Measurements from ENCODE around the gene STX4. TPM values are rescaled to one million over a fixed set of nuclear protein-coding genes. Genes with fewer than 3 reads are reported as not detected.

Gene STX4
- total RNA-seq, 1 experiment from 2014 or later = 26.0 TPM

DNA sequence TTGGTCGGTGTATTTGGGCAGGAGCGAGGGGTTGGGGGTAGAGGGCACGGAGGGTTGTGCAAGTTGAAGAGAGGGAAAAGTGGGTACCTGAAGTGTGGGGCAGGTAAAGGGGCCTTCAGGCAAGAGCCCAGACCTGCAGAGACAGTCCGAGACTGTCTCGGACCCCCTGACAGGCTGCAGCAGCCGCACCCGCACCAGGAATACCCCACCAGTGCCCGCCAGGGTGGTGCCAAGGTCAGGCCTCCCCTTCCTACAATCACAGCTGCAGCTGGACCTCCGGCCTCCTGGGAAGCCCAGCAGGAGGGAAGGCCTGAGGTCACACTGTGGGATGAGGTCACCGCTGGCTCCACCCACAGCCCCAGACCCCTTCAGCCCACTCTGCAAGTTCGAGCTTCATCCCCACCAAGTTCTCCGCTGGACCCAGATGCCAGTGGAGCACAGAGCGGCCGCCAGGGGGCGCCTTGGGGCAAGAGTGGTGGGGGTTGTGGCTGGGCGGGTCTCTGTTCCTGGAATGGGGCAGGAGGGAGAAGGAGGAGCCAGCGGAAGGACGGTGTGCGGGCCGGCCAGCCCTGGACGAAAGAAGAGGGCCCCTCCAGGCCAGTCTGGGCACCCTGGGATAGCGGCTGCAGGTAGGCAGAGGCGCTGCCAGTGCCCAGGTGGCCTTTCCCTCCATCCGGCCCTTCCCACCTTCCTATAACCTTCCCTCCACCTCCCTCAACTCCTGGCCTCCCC lies 48.5 kb upstream of the STX4 start, which contains the start of gene HSD3B7:
Gene HSD3B7, plus strand, starts transcription at position 539 of the 732 bp plus-strand sequence. CDS start 452 bp downstream, outside the sequence.
- Histone ChIP-seq H3K36me3 (ENCODE audit: control insufficient read depth in 1 of 2, insufficient read depth in 2 of 2, low read length in 2 of 2) (peaks cover 0 to 5% of the 10 kb centered on the region in 2 experiments; a peak in 2 of 4 replicates), H3K9ac (ENCODE audit: low read length) (peak within 1 kb of the TSS; percentile 57), H3K27ac (ENCODE audit: low read depth, low read length) (peak within 1 kb of the TSS; percentile 49; the same call in 1 of the 2 replicates), H3K4me3 (replicated peaks in 1 of 2; ENCODE audit: low read depth in 1 of 2, low read length in 2 of 2) (peak within 1 kb of the TSS; percentile 35 to 45), H3K9me2 (ENCODE audit: insufficient read depth) (no peaks in the 10 kb centered on the region), H4K20me1 (ENCODE audit: insufficient read depth) (no peaks in the 10 kb centered on the region), H3K4me1 (ENCODE audit: control insufficient read depth in 1 of 2, insufficient read depth in 2 of 2, low read length in 2 of 2) (peaks cover 0 to 14% of the 10 kb centered on the region in 2 experiments; a peak in 3 of 4 replicates), H3K27me3 (ENCODE audit: insufficient read depth, low read length) (no peaks in the 10 kb centered on the region), H3K79me2 (ENCODE audit: insufficient read depth, low read length) (no peaks in the 10 kb centered on the region), H2AFZ (ENCODE audit: low read depth, low read length, poor library complexity, severe bottlenecking) (no peak within 1 kb of the TSS), H3K4me2 (ENCODE audit: low read length) (peak within 1 kb of the TSS; percentile 73), H3K9me3 (ENCODE audit: control insufficient read depth in 1 of 2, insufficient read depth in 1 of 2, low read depth in 1 of 2, low read length in 2 of 2) (no peaks in the 10 kb centered on the region)
- RAD21 ChIA-PET (ENCODE audit: low non-redundant PET in 1 of 2, low total read pairs in 2 of 2, uncharacterized antibody in 2 of 2, unreplicated experiment in 2 of 2) = interaction anchor here (0.7 to 1.8 kb wide), 10 partner anchors 12 to 349 kb away, joined by 3 to 7 read pairs (median 4); partner anchors contain the start of genes KAT8 (in 1 of the 2), VKORC1 (in 1 of the 2), ZNF646 (in 1 of the 2) and ZNF668 (in 1 of the 2)
- peak; percentile 58 for DNase-seq (ENCODE audit: low read depth, low spot score)
- POLR2A ChIA-PET = interaction anchor here (1.0 to 1.8 kb wide), 3 partner anchors 89 to 195 kb away, joined by 3 to 6 read pairs (median 4); partner anchors contain the start of genes FUS, ZNF646 and ZNF668
- intact Hi-C loops (cut with micrococcal nuclease) = loop anchor here (1.0 to 10.0 kb wide), 6 partner anchors 32 to 883 kb away; no protein-coding TSS in a partner anchor
- BruUV-seq (replicated peaks) = no TSS peak
- CTCF ChIA-PET = interaction anchor here (1.0 to 4.0 kb wide), 27 partner anchors 9 to 884 kb away, joined by 3 to 29 read pairs (median 5); partner anchors contain the start of genes ARMC5, KAT8, STX4 and VKORC1
- ATAC-seq = peak; percentile 91
- TF ChIP-seq SRF (IDR thresholded peaks at IDR 0.05; ENCODE audit: low read depth) (no peak), POLR2AphosphoS5 (IDR thresholded peaks at IDR 0.05; ENCODE audit: low read depth, low read length) (peak; percentile 59), RAD21 (IDR thresholded peaks at IDR 0.05; ENCODE audit: low read depth) (peak; percentile 92), POLR2A (IDR thresholded peaks at IDR 0.05; ENCODE audit: borderline replicate concordance, extremely low read depth, insufficient read depth, insufficient read length) (no peak)
- TF ChIP-seq, protein P1, sequence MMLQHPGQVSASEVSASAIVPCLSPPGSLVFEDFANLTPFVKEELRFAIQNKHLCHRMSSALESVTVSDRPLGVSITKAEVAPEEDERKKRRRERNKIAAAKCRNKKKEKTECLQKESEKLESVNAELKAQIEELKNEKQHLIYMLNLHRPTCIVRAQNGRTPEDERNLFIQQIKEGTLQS (IDR thresholded peaks at IDR 0.05) = no peak
- TF ChIP-seq, protein P2, sequence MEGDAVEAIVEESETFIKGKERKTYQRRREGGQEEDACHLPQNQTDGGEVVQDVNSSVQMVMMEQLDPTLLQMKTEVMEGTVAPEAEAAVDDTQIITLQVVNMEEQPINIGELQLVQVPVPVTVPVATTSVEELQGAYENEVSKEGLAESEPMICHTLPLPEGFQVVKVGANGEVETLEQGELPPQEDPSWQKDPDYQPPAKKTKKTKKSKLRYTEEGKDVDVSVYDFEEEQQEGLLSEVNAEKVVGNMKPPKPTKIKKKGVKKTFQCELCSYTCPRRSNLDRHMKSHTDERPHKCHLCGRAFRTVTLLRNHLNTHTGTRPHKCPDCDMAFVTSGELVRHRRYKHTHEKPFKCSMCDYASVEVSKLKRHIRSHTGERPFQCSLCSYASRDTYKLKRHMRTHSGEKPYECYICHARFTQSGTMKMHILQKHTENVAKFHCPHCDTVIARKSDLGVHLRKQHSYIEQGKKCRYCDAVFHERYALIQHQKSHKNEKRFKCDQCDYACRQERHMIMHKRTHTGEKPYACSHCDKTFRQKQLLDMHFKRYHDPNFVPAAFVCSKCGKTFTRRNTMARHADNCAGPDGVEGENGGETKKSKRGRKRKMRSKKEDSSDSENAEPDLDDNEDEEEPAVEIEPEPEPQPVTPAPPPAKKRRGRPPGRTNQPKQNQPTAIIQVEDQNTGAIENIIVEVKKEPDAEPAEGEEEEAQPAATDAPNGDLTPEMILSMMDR (IDR thresholded peaks at IDR 0.05 in 2 of 3, conservative IDR thresholded peaks at IDR 0.05 in 1 of 3; ENCODE audit: borderline replicate concordance in 1 of 3, insufficient read depth in 1 of 3, low read depth in 2 of 3, low read length in 2 of 3) = peak; percentile 87 to 98 (median 92)
